H9 (cell line): ENCODE results near the gene FAM236A. TPM values are rescaled to one million over a fixed set of nuclear protein-coding genes. Genes with fewer than 3 reads are reported as not detected.
"Not testable (repeated sequence)": the region's sequence is repeated elsewhere in the genome, so short reads cannot be mapped to it uniquely, and the experiment has no call there.

Experiments used
- DNase-seq: peaks from one replicate; pipeline ENCODE4 v3.0.0-alpha.2; 2017
- H2AFZ ChIP-seq: one replicate; pipeline ENCODE4 v1.6.1; 2013; ENCODE audit warnings: mild to moderate bottlenecking, low read length, control low read depth, moderate library complexity
- H2AK5ac ChIP-seq: 2 replicates; pipeline ENCODE4 v1.6.1; 2013; ENCODE audit warnings: low read length, control low read depth, mixed read lengths; ENCODE audit not compliant: insufficient read length
- H2BK120ac ChIP-seq: one replicate; pipeline ENCODE4 v1.6.1; 2013; ENCODE audit warnings: low read depth, mild to moderate bottlenecking, low read length, control low read depth, inconsistent platforms; ENCODE audit not compliant: poor library complexity, severe bottlenecking
- H2BK12ac ChIP-seq: 2 replicates; pipeline ENCODE4 v1.6.1; 2013; ENCODE audit warnings: low read length, control low read depth, mixed read lengths, low read depth; ENCODE audit not compliant: insufficient read length
- H2BK15ac ChIP-seq: 2 replicates; pipeline ENCODE4 v1.6.1; 2013; ENCODE audit warnings: low read depth, low read length, control low read depth
- H2BK20ac ChIP-seq: one replicate; pipeline ENCODE4 v1.6.1; 2013; ENCODE audit warnings: low read depth, mild to moderate bottlenecking, low read length, control low read depth, inconsistent platforms; ENCODE audit not compliant: poor library complexity, severe bottlenecking
- H2BK5ac ChIP-seq: 2 replicates; pipeline ENCODE4 v1.6.1; 2013; ENCODE audit warnings: low read length, control low read depth, mixed read lengths; ENCODE audit not compliant: insufficient read length
- H3K14ac ChIP-seq: 2 replicates; pipeline ENCODE4 v1.6.1; 2013; ENCODE audit warnings: low read length, control low read depth; ENCODE audit not compliant: insufficient read depth
- H3K18ac ChIP-seq: 2 replicates; pipeline ENCODE4 v1.6.1; 2013; ENCODE audit warnings: low read depth, mild to moderate bottlenecking, mixed read lengths, low read length, control low read depth; ENCODE audit not compliant: insufficient read length
- H3K23ac ChIP-seq: 2 replicates; pipeline ENCODE4 v1.6.1; 2013; ENCODE audit warnings: low read length, control low read depth, mixed read lengths, low read depth; ENCODE audit not compliant: insufficient read length
- H3K23me2 ChIP-seq: 2 replicates; pipeline ENCODE4 v1.6.1; 2013; ENCODE audit warnings: low read depth, mild to moderate bottlenecking, mixed read lengths, low read length, control low read depth; ENCODE audit not compliant: insufficient read length, poor library complexity, severe bottlenecking
- H3K27ac ChIP-seq: 2 replicates; pipeline ENCODE4 v1.5.1; 2013; ENCODE audit warnings: low read length, control low read depth, mixed read lengths, low read depth; ENCODE audit not compliant: insufficient read length
- H3K27me3 ChIP-seq: 2 replicates; pipeline ENCODE4 v1.6.1; 2013; ENCODE audit warnings: low read length, control low read depth, inconsistent platforms; ENCODE audit not compliant: insufficient read depth
- H3K4ac ChIP-seq: 2 replicates; pipeline ENCODE4 v1.6.1; 2013; ENCODE audit warnings: low read depth, mild to moderate bottlenecking, control low read depth, inconsistent platforms, low read length, moderate library complexity
- H3K4me1 ChIP-seq: 2 replicates; pipeline ENCODE4 v1.6.1; 2013; ENCODE audit warnings: low read length, control low read depth, inconsistent platforms; ENCODE audit not compliant: insufficient read depth
- H3K4me2 ChIP-seq: 2 replicates; pipeline ENCODE4 v1.6.1; 2013; ENCODE audit warnings: low read length, control low read depth, mixed read lengths; ENCODE audit not compliant: insufficient read length, insufficient read depth
- H3K56ac ChIP-seq: 2 replicates; pipeline ENCODE4 v1.6.1; 2013; ENCODE audit warnings: low read depth, mild to moderate bottlenecking, mixed read lengths, low read length, control low read depth; ENCODE audit not compliant: insufficient read length
- H3K79me1 ChIP-seq: 2 replicates; pipeline ENCODE4 v1.6.1; 2013; ENCODE audit warnings: low read depth, mild to moderate bottlenecking, moderate library complexity, low read length, control low read depth, inconsistent platforms; ENCODE audit not compliant: insufficient read depth, poor library complexity, severe bottlenecking
- H3K79me2 ChIP-seq: 2 replicates; pipeline ENCODE4 v1.6.1; 2013; ENCODE audit warnings: low read length, control low read depth, inconsistent platforms; ENCODE audit not compliant: insufficient read depth
- H3K9ac ChIP-seq: 2 replicates; pipeline ENCODE4 v1.6.1; 2013; ENCODE audit warnings: low read length, control low read depth, mixed read lengths; ENCODE audit not compliant: insufficient read length; ENCODE audit errors: extremely low read depth
- H3K9me3 ChIP-seq: one replicate; pipeline ENCODE4 v1.6.1; 2013; ENCODE audit warnings: low read depth, low read length, inconsistent platforms; ENCODE audit not compliant: control insufficient read depth
- H3T11ph ChIP-seq: one replicate; pipeline ENCODE4 v1.6.1; 2013; ENCODE audit warnings: mild to moderate bottlenecking, low read length, control low read depth, inconsistent platforms
- H4K20me1 ChIP-seq: one replicate; pipeline ENCODE4 v1.6.1; 2013; ENCODE audit not compliant: control insufficient read depth, insufficient read length, insufficient read depth
- H4K5ac ChIP-seq: 2 replicates; pipeline ENCODE4 v1.6.1; 2013; ENCODE audit warnings: low read depth, mild to moderate bottlenecking, mixed read lengths, low read length, control low read depth; ENCODE audit not compliant: insufficient read length
- H4K8ac ChIP-seq: replicated peaks from 2 replicates; pipeline ENCODE4 v1.6.1; 2013; ENCODE audit warnings: low read length, control low read depth, mixed read lengths, low read depth; ENCODE audit not compliant: insufficient read length
- H4K91ac ChIP-seq: 2 replicates; pipeline ENCODE4 v1.6.1; 2013; ENCODE audit warnings: low read depth, mild to moderate bottlenecking, moderate library complexity, mixed read lengths, low read length, control low read depth; ENCODE audit not compliant: insufficient read length
- H3K27ac Mint-ChIP-seq, 3 experiments: 2 replicates in 2 of 3; 3 replicates in 1 of 3; pipeline ENCODE4 v1.8.0; 2020 to 2021; ENCODE audit warnings: mixed read lengths in 3 of 3, mild to moderate bottlenecking in 1 of 3, moderate library complexity in 1 of 3
- H3K27me3 Mint-ChIP-seq: 2 replicates; pipeline ENCODE4 v1.8.0; 2021; ENCODE audit warnings: low read depth, mild to moderate bottlenecking, moderate library complexity, mixed read lengths
- H3K36me3 Mint-ChIP-seq, 3 experiments: 2 replicates in 2 of 3; 3 replicates in 1 of 3; pipeline ENCODE4 v1.8.0; 2020 to 2021; ENCODE audit warnings: low read depth in 3 of 3, mixed read lengths in 3 of 3; ENCODE audit not compliant: insufficient read depth in 1 of 3
- H3K4me1 Mint-ChIP-seq, 2 experiments: 2 replicates each; pipeline ENCODE4 v1.8.0; 2020; ENCODE audit warnings: mixed read lengths in 2 of 2
- H3K4me3 Mint-ChIP-seq, 2 experiments: 2 replicates in 1 of 2; 3 replicates in 1 of 2; pipeline ENCODE4 v1.8.0; 2020 to 2021; ENCODE audit warnings: mild to moderate bottlenecking in 2 of 2, mixed read lengths in 2 of 2, moderate library complexity in 1 of 2
- H3K9me3 Mint-ChIP-seq, 2 experiments: 2 replicates in 1 of 2; 3 replicates in 1 of 2; pipeline ENCODE4 v1.8.0; 2020; ENCODE audit warnings: mild to moderate bottlenecking in 2 of 2, mixed read lengths in 2 of 2, moderate library complexity in 1 of 2
- WGBS: extraction: QIAGEN DNeasy Blood & Tissue Kit; methylation state at CpG from one replicate; pipeline ENCODE4 v1.1.7; 2013; ENCODE audit warnings: missing lambda C conversion rate, low lambda C conversion rate, mixed read lengths; ENCODE audit not compliant: insufficient read length; ENCODE audit errors: extremely low coverage; 5-methylcytosine and 5-hydroxymethylcytosine counted together
- total RNA-seq: library from RNA; stranded (reverse); gene quantifications from 2 replicates; pipeline ENCODE4 v1.2.1, GENCODE V29; 2021

The FAM236A gene
- total RNA-seq, 1 experiment from 2014 or later, result not detected

GRCh38 chrX:72943035-72943818, 5.2 kb downstream of the FAM236A start:
- H4K20me1 ChIP-seq, H3K9me3 ChIP-seq, H3K27me3 Mint-ChIP-seq, H2BK120ac ChIP-seq, H2BK20ac ChIP-seq, H3T11ph ChIP-seq, H4K91ac ChIP-seq, H2BK12ac ChIP-seq, H2BK15ac ChIP-seq, H3K4me1 Mint-ChIP-seq, H3K4me1 ChIP-seq, H3K27me3 ChIP-seq, H4K5ac ChIP-seq, H3K4ac ChIP-seq, H3K23ac ChIP-seq, H3K79me1 ChIP-seq, H3K14ac ChIP-seq, H3K4me3 Mint-ChIP-seq, H3K23me2 ChIP-seq, H3K18ac ChIP-seq, H3K27ac Mint-ChIP-seq, H2AK5ac ChIP-seq, H3K9me3 Mint-ChIP-seq, H3K56ac ChIP-seq, H3K9ac ChIP-seq, H2AFZ ChIP-seq, H3K79me2 ChIP-seq, H4K8ac ChIP-seq, H3K4me2 ChIP-seq, H3K27ac ChIP-seq, H2BK5ac ChIP-seq, DNase-seq, H3K36me3 Mint-ChIP-seq: not testable (repeated sequence)
- no CpG with 5 or more reads among the region's 44 CpGs for WGBS

GRCh38 chrX:72943819-72944169, 5.8 kb downstream of the FAM236A start, which contains the start of gene DMRTC1:
Gene DMRTC1, minus strand, starts transcription at chrX:72943837. Its CDS starts 68,143 bp downstream, at chrX:72875694.
- H3K27ac Mint-ChIP-seq, H3K79me1 ChIP-seq, H3K4ac ChIP-seq, H3K4me3 Mint-ChIP-seq, H2AFZ ChIP-seq, H2AK5ac ChIP-seq, H4K5ac ChIP-seq, H2BK15ac ChIP-seq, H3K9me3 Mint-ChIP-seq, DNase-seq, H4K91ac ChIP-seq, H4K20me1 ChIP-seq, H3K4me2 ChIP-seq, H3K79me2 ChIP-seq, H3K27me3 Mint-ChIP-seq, H3K27ac ChIP-seq, H2BK5ac ChIP-seq, H3K27me3 ChIP-seq, H3T11ph ChIP-seq, H3K9me3 ChIP-seq, H2BK12ac ChIP-seq, H3K9ac ChIP-seq, H3K14ac ChIP-seq, H3K4me1 Mint-ChIP-seq, H4K8ac ChIP-seq, H3K56ac ChIP-seq, H2BK120ac ChIP-seq, H3K18ac ChIP-seq, H3K4me1 ChIP-seq, H2BK20ac ChIP-seq, H3K23ac ChIP-seq, H3K23me2 ChIP-seq, H3K36me3 Mint-ChIP-seq: not testable (repeated sequence)
- no CpG with 5 or more reads among the region's 15 CpGs for WGBS
